Left ventricle myocardium inferior (tissue), 1 donor: ENCODE results near the gene ABLIM2. TPM values are rescaled to one million over a fixed set of nuclear protein-coding genes. Genes with fewer than 3 reads are reported as not detected.

Source experiments
- DNase-seq: peaks from one replicate; pipeline ENCODE4 v3.0.0-alpha.2; 2020
- H3K27ac ChIP-seq: fragments of 200-600 bp; replicated peaks from 2 replicates; pipeline ENCODE4 v1.8.0; 2021
- H3K27me3 ChIP-seq: fragments of 200-600 bp; 2 replicates; pipeline ENCODE4 v1.8.0; 2021; ENCODE audit warnings: low read depth
- H3K36me3 ChIP-seq: fragments of 200-600 bp; 2 replicates; pipeline ENCODE4 v1.8.0; 2021
- H3K4me1 ChIP-seq: fragments of 200-600 bp; 2 replicates; pipeline ENCODE4 v1.8.0; 2021
- H3K4me3 ChIP-seq: fragments of 200-600 bp; 2 replicates; pipeline ENCODE4 v1.8.0; 2021; ENCODE audit warnings: mild to moderate bottlenecking, moderate library complexity
- H3K9me3 ChIP-seq: fragments of 200-600 bp; replicated peaks from 2 replicates; pipeline ENCODE4 v1.8.0; 2021
- intact Hi-C: fragments of 100-400 bp; cut with micrococcal nuclease; formaldehyde crosslinking; loops from one replicate; pipeline ENCODE4 v1.11.0; 2022
- total RNA-seq: library from RNA; stranded (reverse); fragmentation: NEBNext Ultra II Directional; extraction: Animal tissue kit (Norgen Biotek cat#: 25700); gene quantifications from one replicate; pipeline ENCODE4 v1.2.1, GENCODE V29; 2021
- TF ChIP-seq, protein P1 (sequence below): fragments of 200-600 bp; IDR thresholded peaks from 2 replicates; pipeline ENCODE4 v1.8.0; 2021; ENCODE audit warnings: antibody characterized with exemption, mild to moderate bottlenecking, borderline replicate concordance
- donor health status: DM: no; HTN: yes; CAD: no; lungs with severe emphysema.

The ABLIM2 gene
- total RNA-seq, 1 donor from 2014 or later = 43.5 TPM

DNA sequence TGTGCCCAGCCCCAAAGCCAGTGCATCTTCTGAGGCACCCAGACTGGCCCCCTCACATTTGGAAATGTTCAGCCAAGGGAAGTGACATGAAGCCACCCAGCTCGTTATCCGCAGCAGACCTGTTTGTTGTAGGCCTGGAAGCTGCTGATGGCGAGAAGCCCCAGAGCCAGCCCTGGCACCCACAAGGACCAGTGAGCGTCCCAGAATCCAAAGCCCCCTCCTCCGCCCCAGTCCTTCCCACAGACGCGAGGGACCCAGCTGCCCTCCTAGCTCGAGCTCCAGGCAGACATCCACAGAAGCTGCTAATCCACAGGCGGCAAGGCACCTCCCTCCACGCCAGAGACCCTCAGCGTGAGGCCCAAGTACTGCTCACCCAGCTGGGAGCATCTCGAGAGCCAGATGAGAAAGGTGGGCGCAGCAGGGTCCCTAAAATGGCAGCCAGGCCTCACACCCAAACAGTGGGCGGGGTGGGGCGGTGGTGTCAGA, 7.4 kb downstream of the ABLIM2 start:
- intact Hi-C loops = no loop called here
- H3K4me3 ChIP-seq = no peak overlapping the region
- H3K9me3 ChIP-seq = no peaks in the 10 kb centered on the region
- TF ChIP-seq, protein P1, sequence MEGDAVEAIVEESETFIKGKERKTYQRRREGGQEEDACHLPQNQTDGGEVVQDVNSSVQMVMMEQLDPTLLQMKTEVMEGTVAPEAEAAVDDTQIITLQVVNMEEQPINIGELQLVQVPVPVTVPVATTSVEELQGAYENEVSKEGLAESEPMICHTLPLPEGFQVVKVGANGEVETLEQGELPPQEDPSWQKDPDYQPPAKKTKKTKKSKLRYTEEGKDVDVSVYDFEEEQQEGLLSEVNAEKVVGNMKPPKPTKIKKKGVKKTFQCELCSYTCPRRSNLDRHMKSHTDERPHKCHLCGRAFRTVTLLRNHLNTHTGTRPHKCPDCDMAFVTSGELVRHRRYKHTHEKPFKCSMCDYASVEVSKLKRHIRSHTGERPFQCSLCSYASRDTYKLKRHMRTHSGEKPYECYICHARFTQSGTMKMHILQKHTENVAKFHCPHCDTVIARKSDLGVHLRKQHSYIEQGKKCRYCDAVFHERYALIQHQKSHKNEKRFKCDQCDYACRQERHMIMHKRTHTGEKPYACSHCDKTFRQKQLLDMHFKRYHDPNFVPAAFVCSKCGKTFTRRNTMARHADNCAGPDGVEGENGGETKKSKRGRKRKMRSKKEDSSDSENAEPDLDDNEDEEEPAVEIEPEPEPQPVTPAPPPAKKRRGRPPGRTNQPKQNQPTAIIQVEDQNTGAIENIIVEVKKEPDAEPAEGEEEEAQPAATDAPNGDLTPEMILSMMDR = no peak
- no peaks in the 10 kb centered on the region for H3K27me3 ChIP-seq
- H3K36me3 ChIP-seq = no peaks in the 10 kb centered on the region
- peaks cover 23% of the 10 kb centered on the region for H3K4me1 ChIP-seq
- H3K27ac ChIP-seq = no peak overlapping the region
- DNase-seq = no peak

GRCh38 chr4:8150152-8151090, 8.2 kb downstream of the ABLIM2 start:
- Histone ChIP-seq H3K4me3 (no peak overlapping the region), H3K36me3 (no peaks in the 10 kb centered on the region), H3K4me1 (peaks cover 27% of the 10 kb centered on the region), H3K27me3 (no peaks in the 10 kb centered on the region), H3K9me3 (no peaks in the 10 kb centered on the region), H3K27ac (no peak overlapping the region)
- DNase-seq = no peak
- TF ChIP-seq, protein P1 = no peak
- intact Hi-C loops = no loop called here

DNA sequence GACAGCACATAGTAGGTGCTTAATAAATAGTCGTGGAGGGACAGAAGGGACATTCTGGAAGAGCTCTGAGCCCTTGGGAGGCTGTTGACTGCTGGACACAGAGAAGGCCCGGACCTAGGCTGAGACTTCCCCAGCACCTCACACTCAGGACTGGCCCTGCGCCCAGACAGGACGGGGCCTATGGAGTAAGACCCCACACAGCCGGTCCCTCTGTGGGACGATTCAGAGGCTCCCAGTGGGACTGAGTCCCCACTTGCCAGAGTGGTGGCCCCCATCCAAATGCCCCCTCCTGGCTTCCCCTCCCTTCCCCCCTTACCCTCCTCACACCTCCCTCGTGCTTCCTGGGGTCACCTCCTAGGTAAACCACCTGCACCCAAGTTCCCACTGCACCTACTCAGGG, 8.9 kb downstream of the ABLIM2 start:
- Histone ChIP-seq H3K4me3 (no peak overlapping the region), H3K36me3 (no peaks in the 10 kb centered on the region), H3K27me3 (no peaks in the 10 kb centered on the region), H3K4me1 (peaks cover 34% of the 10 kb centered on the region), H3K9me3 (no peaks in the 10 kb centered on the region), H3K27ac (no peak overlapping the region)
- intact Hi-C loops = no loop called here
- TF ChIP-seq, protein P1 = no peak
- DNase-seq = no peak

GRCh38 chr4:8148785-8149435, 9.7 kb downstream of the ABLIM2 start:
- no peaks in the 10 kb centered on the region for H3K36me3 ChIP-seq
- no peaks in the 10 kb centered on the region for H3K9me3 ChIP-seq
- H3K27ac ChIP-seq = no peak overlapping the region
- no peak overlapping the region for H3K4me3 ChIP-seq
- intact Hi-C loops = no loop called here
- TF ChIP-seq, protein P1 = no peak
- H3K4me1 ChIP-seq = peaks cover 42% of the 10 kb centered on the region
- H3K27me3 ChIP-seq = no peaks in the 10 kb centered on the region
- no peak for DNase-seq

DNA sequence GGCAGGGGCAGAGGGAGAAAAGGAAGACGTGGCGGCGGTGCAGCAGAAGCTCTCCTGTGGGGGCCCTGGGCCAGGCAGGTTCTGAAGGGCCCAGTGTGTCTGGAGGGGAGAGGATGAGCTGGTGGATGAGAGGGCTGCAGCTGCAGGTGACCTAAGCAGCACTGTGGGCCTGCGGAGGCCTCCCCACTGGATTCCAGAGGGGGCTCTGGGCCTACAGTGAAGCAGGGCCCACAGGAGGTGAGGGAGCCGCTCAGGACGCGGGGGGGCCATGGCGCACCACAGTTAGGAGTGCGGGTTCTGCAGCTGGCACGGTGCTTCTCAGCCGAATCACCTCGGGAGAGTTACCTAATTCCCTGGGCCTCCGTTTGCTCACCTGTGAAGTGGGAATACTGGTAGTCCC, 10.5 kb downstream of the ABLIM2 start:
- Histone ChIP-seq H3K36me3 (no peaks in the 10 kb centered on the region), H3K9me3 (no peaks in the 10 kb centered on the region), H3K27me3 (no peaks in the 10 kb centered on the region), H3K4me3 (no peak overlapping the region), H3K4me1 (peaks cover 46% of the 10 kb centered on the region), H3K27ac (no peak overlapping the region)
- TF ChIP-seq, protein P1 = no peak
- intact Hi-C loops = no loop called here
- no peak for DNase-seq
